Muscle layer of colon (tissue), 2 donors: ENCODE results near the gene SH2D1A.

Experiments
- H3K27ac ChIP-seq: one replicate; pipeline ENCODE4 v1.7.0; 2013; ENCODE audit warnings: low read depth, mild to moderate bottlenecking, low read length, moderate library complexity
- H3K27me3 ChIP-seq, 2 donors: one replicate each; pipeline ENCODE4 v1.7.0; 2013; ENCODE audit warnings: low read length in 2 of 2, mild to moderate bottlenecking in 2 of 2; ENCODE audit not compliant: insufficient read depth in 2 of 2, control insufficient read depth in 1 of 2
- H3K36me3 ChIP-seq: one replicate; pipeline ENCODE4 v1.7.0; 2013; ENCODE audit warnings: mild to moderate bottlenecking, low read length; ENCODE audit not compliant: insufficient read depth
- H3K4me1 ChIP-seq: one replicate; pipeline ENCODE4 v1.7.0; 2013; ENCODE audit warnings: mild to moderate bottlenecking, low read length; ENCODE audit not compliant: insufficient read depth
- H3K4me3 ChIP-seq, 2 donors: one replicate each; pipeline ENCODE4 v1.7.0; 2013; ENCODE audit warnings: low read length in 2 of 2, low read depth in 1 of 2, mild to moderate bottlenecking in 1 of 2, moderate library complexity in 1 of 2
- H3K9ac ChIP-seq: one replicate; pipeline ENCODE4 v1.7.0; 2013; ENCODE audit warnings: low read length
- H3K9me3 ChIP-seq: one replicate; pipeline ENCODE4 v1.7.0; 2013; ENCODE audit warnings: mild to moderate bottlenecking, low read length
- donor health status: abdominal sarcoma.
- donor health status: Adenocarcinoma of cecum.

Gene SH2D1A

GRCh38 chrX:124338733-124339514 lies 7.4 kb upstream of the SH2D1A start:
- Histone ChIP-seq H3K27me3 (peaks cover 0 to 4% of the 10 kb centered on the region in 2 donors), H3K4me3 (no peak overlapping the region), H3K9me3 (no peaks in the 10 kb centered on the region), H3K9ac (no peak overlapping the region), H3K36me3 (no peaks in the 10 kb centered on the region), H3K27ac (no peak overlapping the region), H3K4me1 (no peaks in the 10 kb centered on the region)

GRCh38 chrX:124341396-124342132 lies 4.8 kb upstream of the SH2D1A start:
- Histone ChIP-seq H3K4me3 (no peak overlapping the region), H3K36me3 (no peaks in the 10 kb centered on the region), H3K9me3 (no peaks in the 10 kb centered on the region), H3K27ac (no peak overlapping the region), H3K9ac (no peak overlapping the region), H3K27me3 (peaks cover 0 to 4% of the 10 kb centered on the region in 2 donors), H3K4me1 (no peaks in the 10 kb centered on the region)

- no peaks in the 10 kb centered on the region for H3K4me1 ChIP-seq
- no peak overlapping the region for H3K4me3 ChIP-seq
- no peaks in the 10 kb centered on the region for H3K9me3 ChIP-seq
- no peaks in the 10 kb centered on the region for H3K36me3 ChIP-seq
- H3K27me3 ChIP-seq = no peaks in the 10 kb centered on the region
- no peak overlapping the region for H3K9ac ChIP-seq
- no peak overlapping the region for H3K27ac ChIP-seq
These were observed 4.0 kb upstream of the SH2D1A start for GRCh38 chrX:124342174-124342867.

GRCh38 chrX:124343016-124343415 lies 3.3 kb upstream of the SH2D1A start:
- Histone ChIP-seq H3K4me1 (no peaks in the 10 kb centered on the region), H3K27ac (no peak overlapping the region), H3K4me3 (no peak overlapping the region), H3K9me3 (no peaks in the 10 kb centered on the region), H3K9ac (no peak overlapping the region), H3K36me3 (no peaks in the 10 kb centered on the region), H3K27me3 (no peaks in the 10 kb centered on the region)

- no peaks in the 10 kb centered on the region for H3K36me3 ChIP-seq
- no peaks in the 10 kb centered on the region for H3K4me1 ChIP-seq
- H3K27ac ChIP-seq = no peak overlapping the region
- H3K4me3 ChIP-seq = no peak overlapping the region
- H3K9ac ChIP-seq = no peak overlapping the region
- no peaks in the 10 kb centered on the region for H3K9me3 ChIP-seq
- no peaks in the 10 kb centered on the region for H3K27me3 ChIP-seq
These were observed 2.1 kb upstream of the SH2D1A start for GRCh38 chrX:124344246-124344645.

- Histone ChIP-seq H3K27me3 (no peaks in the 10 kb centered on the region), H3K36me3 (no peaks in the 10 kb centered on the region), H3K27ac (no peak overlapping the region), H3K9me3 (no peaks in the 10 kb centered on the region), H3K4me3 (no peak overlapping the region), H3K9ac (no peak overlapping the region), H3K4me1 (no peaks in the 10 kb centered on the region)
These were observed 496 bp downstream of the SH2D1A start for GRCh38 chrX:124346877-124347241.

- Histone ChIP-seq H3K27ac (no peak overlapping the region), H3K27me3 (no peaks in the 10 kb centered on the region), H3K36me3 (no peaks in the 10 kb centered on the region), H3K4me3 (no peak overlapping the region), H3K9me3 (no peaks in the 10 kb centered on the region), H3K9ac (no peak overlapping the region), H3K4me1 (no peaks in the 10 kb centered on the region)
These were observed 879 bp downstream of the SH2D1A start for GRCh38 chrX:124347242-124347641.

- Histone ChIP-seq H3K4me3 (no peak overlapping the region), H3K4me1 (no peaks in the 10 kb centered on the region), H3K9me3 (no peaks in the 10 kb centered on the region), H3K27ac (no peak overlapping the region), H3K36me3 (no peaks in the 10 kb centered on the region), H3K27me3 (no peaks in the 10 kb centered on the region), H3K9ac (no peak overlapping the region)
These were observed 1.8 kb downstream of the SH2D1A start for GRCh38 chrX:124348182-124348581.

GRCh38 chrX:124348885-124349453 lies 2.6 kb downstream of the SH2D1A start:
- Histone ChIP-seq H3K9me3 (no peaks in the 10 kb centered on the region), H3K4me1 (no peaks in the 10 kb centered on the region), H3K9ac (no peak overlapping the region), H3K27ac (no peak overlapping the region), H3K36me3 (no peaks in the 10 kb centered on the region), H3K4me3 (no peak overlapping the region), H3K27me3 (no peaks in the 10 kb centered on the region)

- Histone ChIP-seq H3K36me3 (no peaks in the 10 kb centered on the region), H3K27ac (no peak overlapping the region)
These were observed 8.3 kb downstream of the SH2D1A start for GRCh38 chrX:124354648-124355047.

GRCh38 chrX:124358800-124359383 lies 12.5 kb downstream of the SH2D1A start:
- H3K27ac ChIP-seq = no peak overlapping the region
- no peak overlapping the region for H3K4me3 ChIP-seq
- no peaks in the 10 kb centered on the region for H3K4me1 ChIP-seq
- peaks cover 0 to 6% of the 10 kb centered on the region in 2 donors for H3K27me3 ChIP-seq
- H3K9ac ChIP-seq = no peak overlapping the region
- H3K36me3 ChIP-seq = no peaks in the 10 kb centered on the region
- no peaks in the 10 kb centered on the region for H3K9me3 ChIP-seq

More at GRCh38 chrX:124354648-124355047, 8.3 kb downstream of the SH2D1A start:
- Histone ChIP-seq H3K4me3 (no peak overlapping the region), H3K27me3 (peaks cover 0 to 6% of the 10 kb centered on the region in 2 donors), H3K4me1 (no peaks in the 10 kb centered on the region), H3K9me3 (no peaks in the 10 kb centered on the region), H3K9ac (no peak overlapping the region)
